SK-N-SH (cell line): ENCODE data around the gene MLLT3. TPM values are rescaled to one million over a fixed set of nuclear protein-coding genes. Genes with fewer than 3 reads are reported as not detected.

Experiments used
- CTCF ChIA-PET: fragments of 300-600, 350-600 bp; formaldehyde crosslinking; extraction: SDS; loops from one replicate; lab custom pipeline; 2021; lab: Yijun Ruan, JAX
- POLR2A ChIA-PET: fragments of 350-600 bp; sonication (Branson Sonifier 250); formaldehyde crosslinking; extraction: SDS; loops from one replicate; lab custom pipeline; 2020; ENCODE audit warnings: antibody characterized with exemption, inconsistent platforms; lab: Yijun Ruan, JAX
- DNase-seq: peaks from one replicate; pipeline ENCODE4 v3.0.0; 2012
- H2AFZ ChIP-seq: fragments of 200-600 bp; sonication (generic); 2 replicates; pipeline ENCODE4 v1.8.1; 2016; ENCODE audit warnings: antibody characterized with exemption, mild to moderate bottlenecking, low read depth
- H3F3A ChIP-seq: fragments of 200-600 bp; sonication (generic); replicated peaks from 2 replicates; pipeline ENCODE3; 2016; ENCODE audit warnings: antibody characterized with exemption, mild to moderate bottlenecking; ENCODE audit not compliant: insufficient read depth
- H3K27ac ChIP-seq, 2 experiments: fragments of 200-500 bp in 1 of 2; fragments of 200-600 bp in 1 of 2; sonication (Bioruptor generic) in 1 of 2; sonication (generic), shearing (Covaris generic) in 1 of 2; 2 replicates each; pipeline versions ENCODE4 v1.5.1 to v1.6.1; 2014 to 2016; ENCODE audit warnings: low read depth in 2 of 2, inconsistent platforms in 1 of 2, low read length in 1 of 2, mild to moderate bottlenecking in 1 of 2, mixed read lengths in 1 of 2
- H3K27me3 ChIP-seq: fragments of 200-600 bp; sonication (generic), shearing (Covaris generic); 2 replicates; pipeline ENCODE4 v1.6.1; 2016; ENCODE audit warnings: mixed run types; ENCODE audit not compliant: insufficient read depth
- H3K36me3 ChIP-seq, 2 experiments: fragments of 200-500 bp in 1 of 2; fragments of 200-600 bp in 1 of 2; sonication (Bioruptor generic) in 1 of 2; sonication (generic) in 1 of 2; replicated peaks in 1 of 2; 2 replicates each; pipeline versions ENCODE3 to v1.5.1; 2014 to 2016; ENCODE audit warnings: low read length in 1 of 2, mild to moderate bottlenecking in 1 of 2; ENCODE audit not compliant: insufficient read depth in 2 of 2, control insufficient read depth in 1 of 2
- H3K4me1 ChIP-seq, 2 experiments: fragments of 200-500 bp in 1 of 2; fragments of 200-600 bp in 1 of 2; sonication (Bioruptor generic) in 1 of 2; sonication (generic), shearing (Covaris generic) in 1 of 2; 2 replicates each; pipeline versions ENCODE4 v1.5.1 to v1.6.1; 2014 to 2016; ENCODE audit warnings: low read depth in 1 of 2, low read length in 1 of 2, mixed run types in 1 of 2; ENCODE audit not compliant: insufficient read depth in 2 of 2, control insufficient read depth in 1 of 2
- H3K4me2 ChIP-seq: fragments of 200-600 bp; sonication (generic), shearing (Covaris generic); 2 replicates; pipeline ENCODE4 v1.6.1; 2017; ENCODE audit warnings: mixed run types
- H3K4me3 ChIP-seq, 2 experiments: fragments of 200-500 bp in 1 of 2; fragments of 200-600 bp in 1 of 2; sonication (Bioruptor generic) in 1 of 2; sonication (generic), shearing (Covaris generic) in 1 of 2; 2 replicates each; pipeline versions ENCODE4 v1.5.1 to v1.8.1; 2014 to 2016; ENCODE audit warnings: low read depth in 2 of 2, inconsistent platforms in 1 of 2, low read length in 1 of 2, mild to moderate bottlenecking in 1 of 2, mixed read lengths in 1 of 2, moderate library complexity in 1 of 2
- H3K79me2 ChIP-seq: fragments of 200-600 bp; sonication (generic); 2 replicates; pipeline ENCODE4 v1.8.1; 2017; ENCODE audit warnings: mild to moderate bottlenecking; ENCODE audit not compliant: insufficient read depth
- H3K9ac ChIP-seq: fragments of 200-600 bp; sonication (generic); 2 replicates; pipeline ENCODE4 v1.6.1; 2017; ENCODE audit warnings: mixed run types
- H3K9me2 ChIP-seq: fragments of 200-600 bp; sonication (generic); 2 replicates; pipeline ENCODE4 v1.6.1; 2017; ENCODE audit warnings: mixed run types
- H3K9me3 ChIP-seq: fragments of 200-600 bp; sonication (generic); 2 replicates; pipeline ENCODE4 v1.6.1; 2017; ENCODE audit warnings: mixed run types, mild to moderate bottlenecking, moderate library complexity
- H4K20me1 ChIP-seq: fragments of 200-600 bp; sonication (generic); 2 replicates; pipeline ENCODE4 v1.6.1; 2017; ENCODE audit warnings: mild to moderate bottlenecking, mixed run types; ENCODE audit not compliant: insufficient read depth
- CHD2 ChIP-seq: fragments of 150-350 bp; IDR thresholded peaks from 2 replicates; pipeline ENCODE4 v1.6.1; 2018; ENCODE audit warnings: low read length; ENCODE audit not compliant: partially characterized antibody
- CTCF ChIP-seq: fragments of 200-600 bp; sonication (generic); IDR thresholded peaks from 2 replicates; pipeline ENCODE4 v1.6.1; 2017; ENCODE audit warnings: antibody characterized with exemption, mild to moderate bottlenecking, moderate library complexity
- EZH2phosphoT487 ChIP-seq: fragments of 200-600 bp; sonication (generic); IDR thresholded peaks from 2 replicates; pipeline ENCODE4 v1.6.1; 2017; ENCODE audit warnings: low read depth, mixed run types, mild to moderate bottlenecking, antibody characterized with exemption, moderate library complexity, borderline replicate concordance
- FOSL2 ChIP-seq: IDR thresholded peaks from 2 replicates; pipeline ENCODE4 v1.4.0; 2012; ENCODE audit warnings: low read depth, mild to moderate bottlenecking, moderate library complexity, borderline replicate concordance
- GATA2 ChIP-seq: sonication (generic); formaldehyde crosslinking; IDR thresholded peaks from 2 replicates; pipeline ENCODE4 v1.5.0; 2020; ENCODE audit warnings: mild to moderate bottlenecking, missing genetic modification reagents
- MEF2A ChIP-seq: IDR thresholded peaks from 2 replicates; pipeline ENCODE4 v1.4.0; 2012; ENCODE audit warnings: low read depth, borderline replicate concordance
- MXI1 ChIP-seq: IDR thresholded peaks from 2 replicates; pipeline ENCODE4 v1.6.1; 2012; ENCODE audit warnings: mild to moderate bottlenecking, low read depth, low read length, improper control_type of control experiment
- NRF1 ChIP-seq: IDR thresholded peaks from 2 replicates; pipeline ENCODE4 v1.6.1; 2012; ENCODE audit warnings: low read depth, mild to moderate bottlenecking, low read length
- PBX3 ChIP-seq: IDR thresholded peaks from 2 replicates; pipeline ENCODE4; 2012
- POLR2AphosphoS5 ChIP-seq: IDR thresholded peaks from 2 replicates; pipeline ENCODE4 v1.6.1; 2012; ENCODE audit warnings: low read depth, low read length
- RAD21 ChIP-seq: IDR thresholded peaks from 2 replicates; pipeline ENCODE4 v1.6.1; 2012; ENCODE audit warnings: mild to moderate bottlenecking, low read length
- RFX5 ChIP-seq: IDR thresholded peaks from 2 replicates; pipeline ENCODE4 v1.6.1; 2012; ENCODE audit warnings: mild to moderate bottlenecking, improper control_type of control experiment, low read length
- RXRA ChIP-seq: IDR thresholded peaks from 2 replicates; pipeline ENCODE4 v1.4.0; 2012; ENCODE audit warnings: low read depth, mild to moderate bottlenecking, borderline replicate concordance
- SIN3A ChIP-seq: IDR thresholded peaks from 2 replicates; pipeline ENCODE4 v1.6.1; 2012; ENCODE audit warnings: low read depth, mild to moderate bottlenecking, low read length, moderate library complexity, borderline replicate concordance
- SMC3 ChIP-seq: IDR thresholded peaks from 2 replicates; pipeline ENCODE4 v1.6.1; 2012; ENCODE audit warnings: low read depth, low read length, improper control_type of control experiment
- TAF1 ChIP-seq: IDR thresholded peaks from 2 replicates; pipeline ENCODE4 v1.6.1; 2012; ENCODE audit warnings: low read depth, mild to moderate bottlenecking, low read length, moderate library complexity, borderline replicate concordance
- TCF12 ChIP-seq: IDR thresholded peaks from 2 replicates; pipeline ENCODE4 v1.4.0; 2012
- USF1 ChIP-seq: IDR thresholded peaks from 2 replicates; pipeline ENCODE4 v1.4.0; 2012; ENCODE audit warnings: low read depth, borderline replicate concordance
- ZBTB33 ChIP-seq: IDR thresholded peaks from 2 replicates; pipeline ENCODE4 v1.4.0; 2012; ENCODE audit warnings: low read depth, borderline replicate concordance
- WGBS: methylation state at CpG from one replicate; pipeline ENCODE4 v1.1.6; 2017; ENCODE audit warnings: low lambda C conversion rate; 5-methylcytosine and 5-hydroxymethylcytosine counted together
- polyA plus RNA-seq, 3 experiments: library from polyadenylated mRNA; depleted of rRNA; stranded (reverse); fragments of >200 nt; gene quantifications; 2 replicates each; pipeline ENCODE4 v1.2.3, GENCODE V29; 2012

Gene MLLT3
- polyA plus RNA-seq, 1 of the 3 experiments (the other 2 are of a cell fraction) = 3.9 TPM

GRCh38 chr9:20526500-20527319 is 95.6 kb downstream of the MLLT3 start:
- DNase-seq = no peak
- H3K27me3 ChIP-seq = no peaks in the 10 kb centered on the region
- H3K9ac ChIP-seq = no peak overlapping the region
- no peak overlapping the region for H3K4me3 ChIP-seq
- H3K9me2 ChIP-seq = no peaks in the 10 kb centered on the region
- 100% methylated on average over 1 of the region's 1 CpG for WGBS
- no peaks in the 10 kb centered on the region for H4K20me1 ChIP-seq
- POLR2A ChIA-PET = no interaction called here
- H3K79me2 ChIP-seq = no peaks in the 10 kb centered on the region
- no peaks in the 10 kb centered on the region; a peak in 1 of 4 replicates for H3K4me1 ChIP-seq
- H3F3A ChIP-seq = no peaks in the 10 kb centered on the region
- TF ChIP-seq RFX5 (no peak), ZBTB33 (no peak), EZH2phosphoT487 (no peak), TCF12 (no peak), MEF2A (no peak), CTCF (peak; percentile 25; the same call in 1 of the 2 replicates), RXRA (no peak), SMC3 (no peak)
- TF ChIP-seq, all 33 proteins: peak for 1
- CTCF ChIA-PET = no interaction called here
- H3K27ac ChIP-seq = no peak overlapping the region
- H3K9me3 ChIP-seq = no peaks in the 10 kb centered on the region
- H2AFZ ChIP-seq = no peak overlapping the region
- no peaks in the 10 kb centered on the region for H3K36me3 ChIP-seq
- H3K4me2 ChIP-seq = no peak overlapping the region

GRCh38 chr9:20524776-20525175 is 97.5 kb downstream of the MLLT3 start:
- no peak for DNase-seq
- Histone ChIP-seq H3K9ac (no peak overlapping the region), H3K27me3 (no peaks in the 10 kb centered on the region), H3K9me3 (no peaks in the 10 kb centered on the region), H3K9me2 (no peaks in the 10 kb centered on the region), H3K4me3 (no peak overlapping the region), H3K79me2 (no peaks in the 10 kb centered on the region), H4K20me1 (no peaks in the 10 kb centered on the region), H3K36me3 (no peaks in the 10 kb centered on the region), H3F3A (no peaks in the 10 kb centered on the region), H3K4me1 (no peaks in the 10 kb centered on the region), H3K27ac (no peak overlapping the region), H2AFZ (no peak overlapping the region), H3K4me2 (no peak overlapping the region)
- POLR2A ChIA-PET = no interaction called here
- CTCF ChIA-PET = interaction anchor here (0.6 kb wide), 1 partner anchor 54 kb away, joined by 3 read pairs; no protein-coding TSS in a partner anchor
- whole genome bisulfite sequencing = 84% methylated on average over 2 of the region's 2 CpGs
- TF ChIP-seq CHD2 = no peak
- no peak for TF ChIP-seq PBX3
- TF ChIP-seq USF1 = no peak
- no peak for TF ChIP-seq SIN3A
- no peak for TF ChIP-seq GATA2 (CRISPR knock-in tag)
- TF ChIP-seq TAF1 = no peak
- TF ChIP-seq RAD21 = 0 out of 2 replicates have a peak, but pooled peaks have one; percentile 9
- no peak for TF ChIP-seq MXI1
- no peak for TF ChIP-seq SMC3
- TF ChIP-seq POLR2AphosphoS5 = no peak
- TF ChIP-seq ZBTB33 = no peak
- TF ChIP-seq FOSL2 = no peak
- no peak for TF ChIP-seq NRF1
